HTERT RPE-1 (cell line): ENCODE results near the gene GOLPH3.
"Not testable (repeated sequence)": the region's sequence is repeated elsewhere in the genome, so short reads cannot be mapped to it uniquely, and the experiment has no call there.

Experiments
- in situ Hi-C: fragments of 300-500 bp; cut with MboI; formaldehyde crosslinking; loops from 4 replicates; pipeline ENCODE4 v1.14.3; 2020; ENCODE audit warnings: low sequenced_read_pairs

GOLPH3 gene

DNA sequence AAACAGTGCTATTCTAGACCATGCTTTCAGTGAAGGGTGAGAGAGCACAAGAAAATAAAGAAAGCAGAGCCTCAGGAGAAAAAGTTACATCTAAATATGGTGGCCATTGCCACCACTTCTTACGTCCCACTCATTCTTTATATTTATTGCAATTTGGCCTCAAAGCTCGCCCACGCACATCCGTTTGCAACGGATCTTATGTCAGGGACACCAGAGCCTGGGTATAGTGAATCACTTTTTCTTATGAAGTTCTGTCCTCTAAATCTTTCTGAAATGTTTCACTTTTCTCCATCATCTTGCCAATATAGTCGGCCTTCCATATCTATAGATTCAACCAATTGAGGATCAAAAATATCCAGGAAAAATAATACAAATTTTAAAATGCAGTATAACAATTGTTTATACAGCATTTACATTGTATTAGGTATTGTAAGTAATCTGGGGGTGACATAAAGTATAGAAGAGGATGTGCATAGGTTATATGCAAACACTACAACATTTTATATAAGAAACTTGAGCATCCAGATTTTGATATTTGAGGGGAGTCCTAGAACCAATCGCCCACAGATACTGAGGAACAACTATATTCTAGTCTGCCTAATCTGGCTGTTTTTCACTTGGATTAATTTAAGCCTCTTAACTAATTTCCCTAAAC lies 35.2 kb downstream of the GOLPH3 start:
- in situ Hi-C loops, result no loop called here

DNA sequence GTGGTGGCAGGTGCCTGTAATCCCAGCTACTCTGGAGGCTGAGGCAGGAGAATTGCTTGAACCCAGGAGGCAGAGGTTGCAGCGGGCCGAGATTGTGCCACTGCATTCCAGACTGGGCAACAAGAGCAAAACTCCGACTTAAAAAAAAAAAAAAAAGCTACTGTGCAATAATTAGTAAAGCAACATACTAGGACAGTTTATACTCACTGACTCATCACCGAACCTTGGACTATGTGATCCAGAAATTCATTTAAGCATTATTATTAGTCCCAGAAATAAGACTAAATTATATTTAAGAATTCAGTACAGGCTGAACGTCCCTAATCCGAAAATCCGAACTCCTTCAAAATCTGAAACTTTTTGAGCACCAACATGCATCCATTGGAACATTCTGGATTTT lies 37.8 kb downstream of the GOLPH3 start:
- in situ Hi-C loops, result no loop called here

DNA sequence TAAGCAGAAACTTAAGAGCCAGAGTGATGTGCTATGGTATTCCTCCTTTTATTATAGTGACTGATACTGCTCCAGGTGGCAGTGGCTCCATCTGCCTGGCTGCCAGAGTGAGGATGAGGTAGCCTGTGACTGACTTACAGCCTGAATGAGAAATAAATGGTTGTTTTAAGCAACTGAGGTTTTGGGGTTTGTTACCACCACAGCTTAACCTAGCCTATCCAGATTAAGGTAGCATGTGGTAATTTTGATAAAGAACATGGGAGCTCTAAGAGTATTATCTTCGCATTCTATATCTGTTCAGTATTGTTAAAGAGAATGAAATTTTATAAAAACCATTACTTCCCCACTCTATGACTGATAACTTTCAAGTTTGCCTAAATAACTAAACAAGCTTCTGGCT lies 39.0 kb downstream of the GOLPH3 start:
- in situ Hi-C loops, result no loop called here

DNA sequence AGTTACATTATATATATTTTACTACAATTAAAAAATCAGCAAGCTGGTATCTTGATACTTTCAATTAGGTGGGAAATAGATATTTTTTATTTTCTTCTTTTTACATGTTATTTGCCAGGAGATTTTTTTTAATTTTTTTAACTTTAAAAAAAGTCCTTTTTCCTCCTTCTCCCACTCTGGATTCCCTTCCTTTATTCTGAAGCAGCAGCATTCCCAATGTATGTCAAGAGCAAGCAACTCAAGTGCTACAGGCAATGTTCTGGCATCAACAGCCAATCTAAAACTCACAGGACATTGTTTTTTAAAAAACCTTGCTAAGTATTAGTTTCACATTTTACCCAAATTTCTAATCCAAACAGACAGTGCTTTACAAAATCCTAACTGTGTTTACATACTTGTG lies 41.4 kb downstream of the GOLPH3 start:
- in situ Hi-C loops, result no loop called here

DNA sequence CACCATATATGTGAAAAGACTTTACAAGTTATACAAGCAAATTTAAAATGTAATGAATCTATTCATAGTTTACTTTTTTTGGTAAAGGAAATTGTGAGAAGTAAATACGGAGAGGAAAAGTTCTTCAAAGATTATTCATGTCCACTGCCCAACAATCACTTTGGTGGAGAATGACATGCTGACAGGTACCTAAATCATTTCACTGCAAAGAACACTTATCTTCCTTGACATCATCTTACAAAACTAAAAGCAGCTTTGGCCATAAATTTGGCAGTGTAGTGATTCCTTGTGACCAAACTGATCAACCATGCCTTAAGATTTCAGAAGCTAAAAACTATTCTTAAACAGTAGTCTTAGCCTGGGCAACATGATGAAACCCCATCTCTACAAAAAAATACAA lies 42.5 kb downstream of the GOLPH3 start:
- in situ Hi-C loops, result no loop called here

DNA sequence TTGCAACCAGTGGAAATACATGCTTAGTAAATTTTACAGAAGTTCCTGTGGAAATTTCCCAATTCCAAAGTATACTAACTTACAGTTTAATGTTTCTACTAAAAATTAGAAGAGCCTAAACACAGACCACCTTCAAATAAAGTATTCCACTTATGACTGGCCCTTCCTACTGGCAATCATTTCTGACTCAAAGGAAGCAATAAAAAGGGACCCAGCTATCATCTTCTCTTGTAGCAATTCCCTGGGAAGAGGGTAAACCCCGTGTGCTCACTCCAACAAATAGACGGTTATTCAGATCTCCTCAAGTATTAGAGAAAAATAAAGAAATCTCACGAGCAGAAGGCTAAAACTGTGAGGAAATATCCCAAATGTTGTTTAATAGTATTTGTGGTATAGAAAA lies 43.3 kb downstream of the GOLPH3 start:
- in situ Hi-C loops, result no loop called here

DNA sequence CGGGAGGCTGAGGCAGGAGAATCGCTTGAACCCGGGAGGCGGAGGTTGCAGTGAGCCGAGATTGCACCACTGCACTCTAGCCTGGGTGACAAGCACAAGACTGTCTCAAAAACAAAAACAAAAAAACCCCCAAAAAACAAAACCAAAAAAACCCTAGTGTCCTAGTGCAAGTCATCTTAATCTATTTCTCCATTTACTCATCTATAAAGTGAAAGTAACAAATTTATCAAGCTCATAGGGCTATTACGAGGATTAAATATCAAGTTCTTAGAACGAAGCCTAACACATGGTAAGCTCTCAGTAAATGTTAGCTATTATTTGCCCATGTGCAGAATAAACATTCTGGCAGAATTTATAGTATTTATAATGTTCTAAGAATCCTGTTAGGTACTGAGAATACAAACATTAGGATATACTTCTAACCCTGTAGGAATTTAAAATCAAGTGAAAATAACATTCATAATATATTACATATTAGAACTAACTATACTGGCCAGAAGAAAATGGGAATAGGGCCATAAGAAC lies 45.0 kb downstream of the GOLPH3 start:
- in situ Hi-C loops, result no loop called here

DNA sequence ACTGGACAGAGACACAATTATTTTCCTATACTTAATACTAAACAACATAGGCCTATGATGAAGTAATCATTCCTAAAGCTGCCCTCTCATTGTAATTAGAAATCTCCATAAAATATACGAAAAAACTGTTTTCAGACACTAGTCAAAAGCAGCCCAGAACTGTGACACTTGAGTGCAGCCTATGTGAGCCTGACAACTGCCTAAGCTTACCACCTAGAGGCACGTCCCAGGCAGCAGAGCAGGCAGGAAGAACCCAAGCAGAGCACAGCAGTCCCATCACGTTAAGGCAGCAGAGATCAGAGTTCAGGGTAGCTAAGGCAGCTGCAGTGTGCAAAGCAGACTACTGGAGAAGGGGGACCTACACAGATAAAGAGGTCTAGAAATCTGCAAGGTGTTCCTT lies 46.4 kb downstream of the GOLPH3 start:
- in situ Hi-C loops, result no loop called here

DNA sequence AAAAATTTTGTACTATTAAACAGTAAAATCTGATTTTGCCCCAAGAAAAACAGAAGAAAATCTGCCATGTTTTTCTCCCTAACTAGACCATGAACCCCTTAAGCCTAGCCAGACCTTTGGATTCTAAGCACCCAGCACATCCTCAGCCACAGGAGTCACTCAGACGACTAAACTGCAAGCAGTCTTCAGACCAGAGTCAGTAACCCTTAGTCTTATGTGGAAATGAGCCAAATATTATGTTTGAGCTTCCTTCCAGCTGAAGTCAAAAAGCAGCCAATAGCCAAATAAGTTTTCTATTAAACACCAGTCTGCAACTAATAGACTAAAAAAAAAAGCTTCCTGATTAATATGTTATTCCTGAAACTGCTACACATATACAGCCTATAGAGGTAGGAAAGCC lies 47.4 kb downstream of the GOLPH3 start:
- in situ Hi-C loops, result no loop called here

DNA sequence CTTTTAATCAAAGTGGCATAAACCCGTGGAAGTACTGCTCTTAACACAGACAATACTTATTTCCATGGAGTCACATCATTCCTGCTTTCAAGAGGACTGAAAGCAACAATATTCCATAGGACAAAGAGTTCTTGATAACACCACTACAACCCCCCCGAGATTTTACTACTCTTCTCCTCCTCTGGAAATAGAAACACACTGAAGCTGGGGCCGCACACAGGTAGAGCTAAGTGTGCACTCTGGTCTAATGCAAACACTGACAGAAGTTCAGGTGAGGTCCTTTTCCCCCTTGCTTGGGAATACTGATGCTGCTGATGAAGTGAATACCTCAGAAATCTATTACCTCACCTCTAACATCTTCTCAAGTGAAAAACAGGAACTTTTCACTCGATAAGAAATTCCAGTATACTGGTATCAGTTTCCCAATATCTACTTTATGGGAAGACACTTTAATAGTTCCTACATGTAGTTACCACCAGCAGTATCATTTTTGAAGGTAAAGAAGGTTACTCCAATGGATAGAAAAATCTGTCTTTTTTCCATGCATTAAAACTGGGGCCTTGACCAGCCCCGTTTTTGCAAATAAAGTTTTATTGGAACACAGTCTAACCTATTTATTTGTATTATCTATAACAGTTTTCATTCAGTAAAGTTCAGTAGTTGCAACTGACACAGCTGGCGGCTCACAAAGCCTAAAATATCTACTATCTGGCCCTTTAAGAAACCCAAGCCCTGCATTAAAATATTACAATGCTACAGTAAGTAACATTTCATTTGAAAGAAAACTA lies 50.0 kb downstream of the GOLPH3 start:
- in situ Hi-C loops, result no loop called here

DNA sequence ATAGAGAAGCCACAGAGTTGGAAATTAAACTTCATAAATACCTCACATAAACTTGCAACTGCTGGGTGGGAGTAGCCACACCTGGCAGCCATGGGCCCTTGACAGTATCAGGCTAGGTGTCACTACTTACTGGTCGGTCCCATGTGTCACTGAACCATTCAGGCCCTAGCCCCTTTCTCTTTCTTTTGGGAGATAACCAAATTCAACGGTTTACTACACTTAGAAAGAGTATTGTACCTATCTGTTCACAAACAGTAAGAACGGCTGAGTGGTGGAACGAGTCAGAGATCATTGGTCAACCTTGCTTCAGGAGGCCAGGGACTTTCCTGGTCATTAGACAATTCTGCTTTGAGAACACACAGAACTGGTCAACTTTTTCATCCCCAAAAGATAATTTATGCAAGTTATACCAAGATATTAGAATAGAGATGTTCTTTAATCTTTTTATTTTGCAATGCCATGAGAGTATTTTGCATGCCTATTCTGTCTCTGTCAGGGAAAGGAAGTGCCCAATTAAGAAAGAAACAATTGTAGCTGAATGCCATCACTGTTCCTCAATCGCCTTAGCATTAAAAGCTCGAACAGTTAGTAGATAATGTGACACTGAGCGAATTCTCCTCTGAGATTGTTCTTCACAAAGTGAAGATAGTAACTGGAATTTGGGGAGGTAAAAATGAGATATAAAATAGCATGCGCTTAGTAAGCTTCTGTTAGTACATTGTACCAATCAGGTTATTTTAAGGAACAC lies 50.9 kb downstream of the GOLPH3 start:
- in situ Hi-C loops, result no loop called here

DNA sequence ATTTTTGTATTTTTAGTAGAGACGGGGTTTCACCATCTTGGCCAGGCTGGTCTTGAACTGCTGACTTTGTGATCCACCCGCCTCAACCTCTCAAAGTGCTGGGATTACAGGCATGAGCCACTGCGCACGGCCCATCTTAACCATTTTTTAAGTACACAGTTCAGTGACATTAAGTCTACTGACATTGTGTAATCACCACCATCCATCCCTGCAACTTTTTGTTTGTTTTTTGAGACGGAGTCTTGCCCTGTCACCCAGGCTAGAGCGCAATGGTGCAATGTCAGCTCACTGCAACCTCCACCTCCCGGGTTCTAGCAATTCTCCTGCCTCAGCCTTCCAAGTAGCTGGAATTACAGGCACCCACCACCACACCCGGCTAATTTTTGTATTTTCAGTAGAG lies 55.2 kb downstream of the GOLPH3 start:
- in situ Hi-C loops, result not testable (repeated sequence)

DNA sequence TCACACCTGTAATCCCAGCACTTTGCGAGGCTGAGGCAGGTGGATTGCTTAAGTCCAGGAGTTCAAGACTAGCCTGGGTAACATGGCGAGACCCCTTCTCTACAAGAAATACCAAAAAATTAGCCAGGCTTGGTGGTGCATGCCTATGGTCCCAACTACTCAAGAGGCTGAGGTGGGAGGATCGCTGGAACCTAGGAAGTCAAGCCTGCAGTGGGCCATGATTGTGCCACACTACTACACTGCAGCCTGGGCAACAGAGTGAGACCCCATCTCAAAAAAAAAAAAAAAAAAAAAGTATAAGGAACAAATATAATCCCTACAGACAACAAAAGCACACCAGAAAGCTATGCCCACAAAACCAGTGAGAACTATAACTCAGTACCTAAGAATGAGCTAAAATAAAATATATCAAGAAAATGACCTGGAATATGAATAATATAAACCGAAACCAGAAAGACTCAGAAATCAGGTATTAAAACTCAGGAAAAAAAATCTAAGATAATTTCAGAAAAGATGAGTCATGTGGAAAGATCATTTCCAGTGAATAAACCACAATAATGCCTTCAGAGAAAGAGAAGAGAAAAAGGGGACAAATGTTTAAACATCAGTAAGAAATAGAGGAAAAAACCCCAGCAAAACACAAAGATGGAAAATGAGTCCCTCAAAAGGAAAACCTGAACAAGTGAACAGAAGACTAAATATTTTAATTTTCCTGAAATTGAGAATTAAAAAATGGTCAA lies 57.4 kb downstream of the GOLPH3 start:
- in situ Hi-C loops, result no loop called here

DNA sequence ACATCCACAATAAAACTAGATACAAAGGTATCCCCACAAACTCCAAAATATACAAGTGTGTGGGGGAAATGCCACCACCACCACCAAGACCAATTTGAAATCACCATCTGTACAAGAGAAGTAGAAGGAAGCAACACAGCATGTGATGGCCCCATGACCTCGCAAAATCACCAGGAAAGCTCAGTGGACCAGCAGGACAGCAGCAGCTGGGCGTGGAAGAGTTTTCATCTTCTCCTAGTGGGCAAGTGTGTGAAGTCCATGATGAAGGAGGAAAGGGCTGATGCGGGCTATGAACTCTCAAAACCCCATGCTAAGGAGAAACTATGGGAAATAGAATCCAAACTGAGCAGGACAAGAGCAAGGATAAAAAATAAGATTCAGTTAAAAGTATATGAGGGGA lies 58.1 kb downstream of the GOLPH3 start:
- in situ Hi-C loops, result no loop called here

DNA sequence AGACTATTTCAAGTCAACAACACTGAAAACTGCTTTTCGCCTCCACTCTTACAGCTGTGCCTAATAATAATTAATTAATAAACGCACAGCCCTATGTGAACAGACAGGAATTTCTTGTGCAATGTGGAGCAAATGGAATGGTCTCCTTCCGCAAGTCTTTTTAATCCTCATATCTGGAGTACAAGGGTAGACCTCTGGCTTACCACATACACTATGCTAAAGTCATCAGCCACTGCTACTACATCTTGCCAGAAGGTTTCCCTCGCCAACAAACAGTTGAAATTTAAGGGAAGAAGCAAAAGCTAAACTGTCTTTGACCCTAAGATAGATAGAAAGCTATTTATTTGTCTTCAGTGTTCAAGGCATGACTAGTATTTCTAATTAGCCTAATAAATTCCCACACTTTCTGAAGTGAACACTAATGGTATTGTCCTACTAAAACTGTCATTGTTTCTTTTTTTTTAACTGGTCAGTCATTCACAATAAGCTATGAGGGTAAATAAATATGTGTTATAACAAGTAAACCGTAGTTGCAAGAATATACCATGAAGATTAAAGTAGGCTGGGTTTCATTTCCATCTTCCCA lies 63.9 kb downstream of the GOLPH3 start:
- in situ Hi-C loops, result no loop called here

DNA sequence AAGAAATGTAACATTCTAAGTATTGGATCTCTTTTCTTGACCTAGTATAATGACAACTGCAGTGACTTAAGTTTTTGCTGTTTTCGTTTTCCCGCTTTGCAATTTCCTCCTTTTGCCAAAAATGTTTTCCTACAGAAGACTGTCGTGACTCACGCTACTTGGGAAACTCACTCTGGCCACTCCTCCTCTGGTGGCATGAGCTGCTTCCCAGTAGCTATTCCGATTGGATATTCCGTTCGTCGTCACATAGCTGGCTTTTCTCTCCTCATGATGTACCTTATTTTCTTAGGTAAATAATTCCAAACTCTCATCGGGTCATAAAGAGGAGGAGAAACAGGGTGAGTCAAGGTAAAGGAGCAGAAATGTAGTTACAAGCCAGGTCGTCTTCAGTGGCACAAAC lies 64.9 kb downstream of the GOLPH3 start:
- in situ Hi-C loops, result no loop called here

DNA sequence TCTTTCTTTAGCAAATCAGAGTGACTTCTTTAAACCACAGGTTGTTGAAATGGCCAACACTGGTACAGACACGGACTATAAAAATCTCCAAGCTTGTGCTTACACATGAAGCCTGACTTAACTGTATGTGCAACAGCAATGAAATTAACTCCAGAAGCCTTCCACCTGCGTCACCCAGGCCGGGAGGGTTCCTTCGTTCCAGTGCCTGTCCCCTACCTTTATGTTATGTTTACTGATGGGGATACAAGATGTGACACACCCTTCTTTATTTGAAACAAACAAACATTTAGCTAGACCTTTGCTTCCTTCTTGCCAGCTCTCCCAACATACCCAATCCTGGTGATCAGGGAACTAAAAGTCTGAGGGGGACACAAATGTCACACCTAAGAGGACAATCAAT lies 66.0 kb downstream of the GOLPH3 start:
- in situ Hi-C loops, result no loop called here

DNA sequence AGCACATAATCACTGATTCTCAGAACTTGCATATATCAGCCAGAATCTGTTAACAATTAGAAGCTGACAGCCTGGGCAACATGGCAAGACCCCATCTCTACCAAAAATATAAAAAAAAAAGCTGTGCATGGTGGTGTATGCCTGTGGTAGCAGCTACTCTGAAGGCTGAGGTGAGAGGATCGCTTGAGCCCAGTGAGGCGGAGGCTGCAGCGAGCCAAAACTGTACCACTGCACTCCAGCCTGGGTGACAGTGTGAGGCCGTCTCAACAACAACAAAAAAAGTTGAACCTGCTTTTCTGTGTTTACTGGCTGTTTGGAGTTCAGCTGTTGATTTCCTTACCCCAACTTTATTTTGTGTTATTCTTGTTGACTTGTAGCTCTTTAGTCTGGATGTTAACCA lies 66.8 kb downstream of the GOLPH3 start:
- in situ Hi-C loops, result no loop called here

DNA sequence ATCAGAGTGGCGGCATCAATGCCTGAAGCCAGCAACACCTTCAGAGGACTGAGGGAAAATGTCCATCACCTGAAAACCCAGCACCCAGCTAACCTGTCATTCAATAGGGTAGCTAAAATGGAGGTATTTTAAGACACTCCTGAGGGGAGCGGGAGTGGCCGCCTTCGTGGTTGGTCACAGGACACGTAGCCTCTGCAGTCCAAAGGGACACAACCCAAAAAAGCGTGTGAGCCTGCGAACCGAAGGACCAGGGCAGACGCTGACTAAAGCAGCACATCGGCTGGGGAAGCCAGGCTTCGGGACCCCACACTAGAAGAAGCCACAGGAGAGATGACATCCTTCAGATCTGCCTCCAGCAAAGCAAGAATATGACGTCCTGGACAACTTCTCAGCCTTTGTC lies 70.6 kb downstream of the GOLPH3 start:
- in situ Hi-C loops, result no loop called here

DNA sequence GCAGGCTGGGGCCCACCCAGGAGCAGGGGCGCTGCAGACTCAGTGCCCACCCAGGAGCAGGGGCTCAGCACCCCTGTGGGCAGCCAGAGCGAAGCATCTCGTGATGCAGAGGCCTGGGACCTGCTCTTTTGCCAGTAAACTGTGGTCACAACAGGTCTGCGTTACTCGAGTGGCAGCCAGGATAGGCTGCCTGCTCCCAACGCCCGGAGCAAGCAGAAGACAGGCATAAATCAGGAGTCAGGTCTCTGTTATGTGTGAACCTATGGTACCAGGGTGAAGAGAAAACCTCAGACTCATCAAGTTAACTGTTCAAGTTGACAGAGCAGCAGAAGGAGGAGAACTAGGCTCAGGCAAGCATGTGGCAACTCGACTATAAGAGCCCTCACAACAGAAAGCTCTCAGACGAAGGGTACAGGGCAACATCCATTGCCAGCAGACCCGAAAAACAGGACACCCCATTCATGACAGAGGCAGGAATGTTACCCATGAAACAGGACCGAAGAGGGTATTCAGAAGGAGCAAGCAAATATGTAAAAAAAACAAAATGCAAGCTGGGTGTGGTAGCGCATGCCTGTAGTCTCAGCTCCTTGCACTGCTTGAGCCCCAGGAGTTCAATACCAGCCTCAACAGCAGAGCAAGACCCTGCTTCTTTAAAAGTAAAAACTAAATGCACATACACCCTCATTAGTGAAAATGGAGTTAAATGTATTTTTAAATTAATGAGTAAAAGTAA lies 71.7 kb downstream of the GOLPH3 start:
- in situ Hi-C loops, result no loop called here
